HCT116 (cell line): Measurements from ENCODE around the gene AUTS2.

Experiments
- CBX3 ChIP-seq: IDR thresholded peaks from 2 replicates; pipeline ENCODE4 v1.6.1; 2012; ENCODE audit warnings: low read depth
- CTCF ChIP-seq, 3 experiments: fragments of 200-600 bp in 1 of 3; sonication (generic) in 1 of 3; IDR thresholded peaks in 2 of 3; conservative IDR thresholded peaks in 1 of 3; 2 replicates each; pipeline ENCODE4 v1.5.1; 2012 to 2017; ENCODE audit warnings: low read depth in 2 of 3, low read length in 2 of 3, antibody characterized with exemption in 1 of 3, borderline replicate concordance in 1 of 3, control low read depth in 1 of 3, mild to moderate bottlenecking in 1 of 3, mixed read lengths in 1 of 3, mixed run types in 1 of 3, moderate library complexity in 1 of 3; ENCODE audit not compliant: insufficient read depth in 1 of 3
- EZH2phosphoT487 ChIP-seq: fragments of 200-600 bp; IDR thresholded peaks from 2 replicates; pipeline ENCODE4 v1.6.1; 2018; ENCODE audit warnings: antibody characterized with exemption, borderline replicate concordance
- MAX ChIP-seq: IDR thresholded peaks from 2 replicates; pipeline ENCODE4 v1.6.1; 2012
- POLR2A ChIP-seq: IDR thresholded peaks from 2 replicates; pipeline ENCODE4 v1.7.0; 2011; ENCODE audit warnings: borderline replicate concordance; ENCODE audit not compliant: insufficient read depth, insufficient read length; ENCODE audit errors: extremely low read depth
- SP1 ChIP-seq: IDR thresholded peaks from 2 replicates; pipeline ENCODE4 v1.6.1; 2012; ENCODE audit warnings: low read depth
- ZBTB33 ChIP-seq: IDR thresholded peaks from 2 replicates; pipeline ENCODE4 v1.6.1; 2011; ENCODE audit warnings: mild to moderate bottlenecking, low read length, moderate library complexity; ENCODE audit not compliant: insufficient replicate concordance; ENCODE audit errors: extremely low read depth

- no peak for TF ChIP-seq CTCF (IDR thresholded peaks at IDR 0.05 in 2 of 3, conservative IDR thresholded peaks at IDR 0.05 in 1 of 3; ENCODE audit: borderline replicate concordance in 1 of 3, insufficient read depth in 1 of 3, low read depth in 2 of 3, low read length in 2 of 3)
- TF ChIP-seq EZH2phosphoT487: no peak
- TF ChIP-seq POLR2A: no peak
- no peak for TF ChIP-seq MAX
- TF ChIP-seq ZBTB33: no peak
- no peak for TF ChIP-seq SP1
- TF ChIP-seq CBX3: no peak
Observed at GRCh38 chr7:70034999-70035398, 436.7 kb downstream of the AUTS2 start.
